Skeletal muscle tissue (tissue), 4 donors: ENCODE results near the gene RPN2. TPM values are rescaled to one million over a fixed set of nuclear protein-coding genes. Genes with fewer than 3 reads are reported as not detected.

Experiments
- H3K27ac ChIP-seq: one replicate; pipeline ENCODE4 v1.7.0; 2013; ENCODE audit warnings: mild to moderate bottlenecking, low read depth, low read length, inconsistent platforms
- H3K27me3 ChIP-seq, 3 donors: one replicate each; pipeline ENCODE4 v1.7.0; 2013; ENCODE audit warnings: low read length in 3 of 3; ENCODE audit not compliant: control insufficient read depth in 3 of 3, insufficient read depth in 3 of 3
- H3K36me3 ChIP-seq, 3 donors: one replicate each; pipeline ENCODE4 v1.7.0; 2013; ENCODE audit warnings: low read length in 3 of 3; ENCODE audit not compliant: control insufficient read depth in 3 of 3, insufficient read depth in 3 of 3
- H3K4me1 ChIP-seq, 3 donors: one replicate each; pipeline ENCODE4 v1.7.0; 2013; ENCODE audit warnings: low read length in 3 of 3, mild to moderate bottlenecking in 3 of 3; ENCODE audit not compliant: control insufficient read depth in 3 of 3, insufficient read depth in 3 of 3
- H3K4me3 ChIP-seq, 3 donors: one replicate each; pipeline ENCODE4 v1.7.0; 2013; ENCODE audit warnings: low read length in 3 of 3
- H3K9ac ChIP-seq, 3 donors: one replicate each; pipeline ENCODE4 v1.7.0; 2013; ENCODE audit warnings: low read length in 3 of 3, mild to moderate bottlenecking in 3 of 3, moderate library complexity in 2 of 3, low read depth in 1 of 3
- H3K9me3 ChIP-seq, 3 donors: one replicate each; pipeline ENCODE4 v1.7.0; 2013; ENCODE audit warnings: low read length in 3 of 3; ENCODE audit not compliant: control insufficient read depth in 3 of 3
- total RNA-seq: library from RNA; depleted of rRNA; stranded (reverse); fragments of >200 nt; gene quantifications from one replicate; pipeline ENCODE4 v1.2.3, GENCODE V29; 2014
- donor health status: Osteomylitis.

RPN2 gene
- total RNA-seq, 1 donor from 2014 or later, result 117 TPM

DNA sequence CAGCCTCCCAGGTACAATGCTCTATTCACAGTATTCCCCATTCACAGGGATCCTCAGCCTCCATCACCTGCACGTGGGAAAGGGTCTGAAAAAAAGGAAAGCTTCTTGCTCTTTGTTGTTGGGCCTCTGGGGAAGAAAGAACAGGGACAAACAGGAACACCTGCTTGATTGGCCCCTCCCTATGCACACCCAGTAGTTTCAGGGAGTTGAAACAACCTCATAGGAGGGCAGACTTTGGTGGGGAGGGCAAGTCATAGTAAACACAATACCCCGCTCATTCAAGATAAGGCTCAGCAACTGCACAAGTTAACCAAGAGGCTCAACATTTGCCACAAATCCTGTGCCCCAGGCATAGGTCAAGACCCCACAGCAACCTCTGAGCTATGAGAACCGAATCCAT, 80.7 kb downstream of the RPN2 start:
- no peaks in the 10 kb centered on the region for H3K4me1 ChIP-seq
- no peaks in the 10 kb centered on the region for H3K9me3 ChIP-seq
- H3K27me3 ChIP-seq, result peaks cover 0 to 29% (median 2%) of the 10 kb centered on the region in 3 donors
- H3K9ac ChIP-seq, result no peak overlapping the region
- no peaks in the 10 kb centered on the region for H3K36me3 ChIP-seq
- no peak overlapping the region for H3K4me3 ChIP-seq
- no peak overlapping the region for H3K27ac ChIP-seq

GRCh38 chr20:37260923-37261322, 81.8 kb downstream of the RPN2 start:
- Histone ChIP-seq H3K36me3 (no peaks in the 10 kb centered on the region), H3K9me3 (no peaks in the 10 kb centered on the region), H3K27me3 (peaks cover 0 to 29% (median 2%) of the 10 kb centered on the region in 3 donors), H3K4me1 (no peaks in the 10 kb centered on the region), H3K4me3 (no peak overlapping the region), H3K27ac (no peak overlapping the region), H3K9ac (no peak overlapping the region)

- no peaks in the 10 kb centered on the region for H3K36me3 ChIP-seq
- H3K4me1 ChIP-seq, result no peaks in the 10 kb centered on the region
- no peak within 1 kb of the TSS for H3K4me3 ChIP-seq
- no peak within 1 kb of the TSS for H3K27ac ChIP-seq
- H3K9ac ChIP-seq, result no peak within 1 kb of the TSS
- H3K27me3 ChIP-seq, result peaks cover 0 to 22% (median 2%) of the 10 kb centered on the region in 3 donors
- no peaks in the 10 kb centered on the region for H3K9me3 ChIP-seq
Observed at GRCh38 chr20:37261714-37262113, 82.6 kb downstream of the RPN2 start, which contains the start of gene GHRH. TSS of gene GHRH (minus strand) at chr20:37261814. CDS start at chr20:37256889, 4,925 bp downstream.

DNA sequence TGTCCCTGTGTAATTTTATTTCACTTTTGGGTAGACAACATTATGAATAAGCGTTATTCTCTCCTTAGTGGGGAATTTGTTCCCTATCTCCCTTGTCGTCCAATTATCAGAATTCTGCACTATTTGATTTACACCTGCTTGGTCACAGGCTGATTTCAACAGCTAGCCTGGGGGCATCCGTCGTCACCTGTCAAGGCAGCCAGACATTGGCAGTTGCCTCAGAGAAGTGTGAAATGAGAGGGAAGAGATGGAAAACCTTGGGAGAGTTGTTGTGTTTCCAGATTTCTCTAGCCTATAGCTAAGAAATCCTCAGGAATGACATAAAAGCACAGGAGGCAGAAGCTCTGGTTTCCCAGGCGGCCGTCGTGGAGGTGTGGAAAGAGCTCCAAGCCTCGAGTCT, 83.4 kb downstream of the RPN2 start:
- Histone ChIP-seq H3K9ac (no peak overlapping the region), H3K27me3 (peaks cover 0 to 24% (median 2%) of the 10 kb centered on the region in 3 donors), H3K9me3 (no peaks in the 10 kb centered on the region), H3K27ac (no peak overlapping the region), H3K4me1 (no peaks in the 10 kb centered on the region), H3K36me3 (no peaks in the 10 kb centered on the region), H3K4me3 (no peak overlapping the region)

- no peaks in the 10 kb centered on the region for H3K36me3 ChIP-seq
- no peak overlapping the region for H3K4me3 ChIP-seq
- peaks cover 0 to 16% (median 2%) of the 10 kb centered on the region in 3 donors for H3K27me3 ChIP-seq
- H3K4me1 ChIP-seq, result no peaks in the 10 kb centered on the region
- no peak overlapping the region for H3K27ac ChIP-seq
- no peaks in the 10 kb centered on the region for H3K9me3 ChIP-seq
- no peak overlapping the region for H3K9ac ChIP-seq
Observed at GRCh38 chr20:37263686-37264085, 84.6 kb downstream of the RPN2 start.

GRCh38 chr20:37265152-37265551, 86.0 kb downstream of the RPN2 start:
- H3K9ac ChIP-seq, result no peak overlapping the region
- no peaks in the 10 kb centered on the region for H3K36me3 ChIP-seq
- H3K27me3 ChIP-seq, result peaks cover 0 to 11% (median 2%) of the 10 kb centered on the region in 3 donors
- no peaks in the 10 kb centered on the region for H3K9me3 ChIP-seq
- H3K27ac ChIP-seq, result no peak overlapping the region
- no peak overlapping the region for H3K4me3 ChIP-seq
- peaks cover 0 to 2% (median 0%) of the 10 kb centered on the region in 3 donors for H3K4me1 ChIP-seq

DNA sequence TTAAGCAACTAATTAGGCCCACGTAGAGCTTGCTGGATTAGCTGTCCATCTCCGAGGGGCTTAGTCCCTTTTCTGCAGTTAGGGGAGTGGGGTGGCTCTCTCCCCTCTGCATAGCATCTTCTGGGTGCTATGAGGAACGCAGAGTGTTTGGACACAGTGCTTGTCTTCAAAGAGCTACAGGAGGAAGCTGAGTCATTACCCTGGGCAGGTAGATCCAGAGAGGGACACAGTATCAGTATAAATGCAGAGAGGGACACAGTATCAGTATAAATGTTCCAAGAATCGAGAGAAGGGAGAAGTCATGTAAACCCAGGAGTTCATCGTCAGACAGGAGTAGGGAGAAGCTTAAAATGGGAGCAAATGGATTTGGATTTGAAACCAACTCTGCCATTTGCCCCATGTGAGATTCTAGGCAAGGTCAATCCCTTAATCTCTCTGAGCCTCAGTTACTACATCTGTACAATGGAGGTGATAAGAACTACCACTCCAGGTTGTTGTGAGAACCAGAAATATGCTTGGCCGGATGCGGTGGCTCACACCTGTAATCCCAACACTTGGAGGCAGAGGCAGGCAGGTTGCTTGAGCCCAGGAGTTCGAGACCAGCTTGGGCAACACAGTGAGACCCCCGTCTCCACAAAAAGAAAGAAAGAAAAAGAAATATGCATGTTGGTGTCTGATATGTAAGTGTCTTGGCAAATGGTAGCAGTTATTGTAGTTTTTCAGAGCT, 88.0 kb downstream of the RPN2 start:
- Histone ChIP-seq H3K36me3 (no peaks in the 10 kb centered on the region), H3K4me1 (peaks cover 0 to 2% (median 0%) of the 10 kb centered on the region in 3 donors), H3K27ac (no peak overlapping the region), H3K27me3 (peaks cover 0 to 3% (median 2%) of the 10 kb centered on the region in 3 donors), H3K4me3 (no peak overlapping the region), H3K9ac (no peak overlapping the region), H3K9me3 (no peaks in the 10 kb centered on the region)

DNA sequence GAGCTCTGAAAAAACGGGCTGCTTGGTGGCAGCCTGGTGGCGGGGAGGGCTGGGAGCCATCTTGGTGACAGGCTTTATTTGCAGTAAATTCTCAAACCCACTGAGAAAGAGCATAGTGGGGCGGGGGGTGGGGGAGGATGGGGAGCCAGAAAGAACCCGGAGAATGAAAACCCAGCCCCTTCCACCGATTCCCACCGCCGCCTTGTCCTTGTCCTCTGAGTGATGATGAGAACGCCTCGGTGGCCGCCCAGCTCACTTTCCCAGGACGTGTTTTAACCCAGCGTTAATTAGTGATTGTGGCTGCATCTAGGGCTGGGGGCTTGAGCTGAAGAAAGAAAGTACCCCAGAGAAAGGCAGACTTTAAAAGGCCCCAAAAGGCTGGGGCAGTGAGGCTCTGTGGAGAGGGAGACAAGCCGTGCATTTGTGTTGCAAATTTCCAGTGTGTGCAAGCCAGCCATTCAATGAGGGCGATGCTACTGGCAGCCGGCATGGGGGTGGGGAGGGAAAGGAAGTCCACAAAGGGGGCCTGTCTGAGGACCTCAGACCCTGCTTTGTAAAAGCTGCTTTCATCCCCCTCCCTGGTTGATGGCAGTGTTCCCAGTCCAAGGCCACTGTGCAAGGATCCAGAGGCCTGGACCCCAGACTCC, 88.7 kb downstream of the RPN2 start:
- Histone ChIP-seq H3K4me1 (peaks cover 0 to 2% (median 0%) of the 10 kb centered on the region in 3 donors), H3K27me3 (peaks cover 0 to 3% (median 0%) of the 10 kb centered on the region in 3 donors), H3K36me3 (no peaks in the 10 kb centered on the region), H3K9me3 (no peaks in the 10 kb centered on the region), H3K4me3 (no peak overlapping the region), H3K27ac (no peak overlapping the region), H3K9ac (no peak overlapping the region)

GRCh38 chr20:37270576-37271420, 91.7 kb downstream of the RPN2 start:
- Histone ChIP-seq H3K9me3 (no peaks in the 10 kb centered on the region), H3K4me3 (no peak overlapping the region), H3K27me3 (peaks cover 0 to 3% (median 0%) of the 10 kb centered on the region in 3 donors), H3K36me3 (no peaks in the 10 kb centered on the region), H3K9ac (no peak overlapping the region), H3K27ac (peak overlapping the region; percentile 49), H3K4me1 (peaks cover 0 to 2% (median 0%) of the 10 kb centered on the region in 3 donors)
